HS-27A (cell line): ENCODE measurements around the gene POLK.
"Not testable (repeated sequence)": the region's sequence is repeated elsewhere in the genome, so short reads cannot be mapped to it uniquely, and the experiment has no call there.

Experiments
- DNase-seq: peaks from one replicate; pipeline ENCODE4 v3.0.0-alpha.2; 2012; ENCODE audit warnings: low read depth, missing footprints

The POLK gene

GRCh38 chr5:75551471-75551870, 39.8 kb downstream of the POLK start:
- DNase-seq: peak; percentile 24

GRCh38 chr5:75552764-75553163, 41.1 kb downstream of the POLK start:
- DNase-seq: no peak

- no peak for DNase-seq
These were observed 41.7 kb downstream of the POLK start for GRCh38 chr5:75553358-75553757.

- no peak for DNase-seq
These were observed 46.5 kb downstream of the POLK start for GRCh38 chr5:75558221-75558620.

GRCh38 chr5:75558981-75559632, 47.4 kb downstream of the POLK start:
- no peak for DNase-seq

GRCh38 chr5:75560655-75561054, 49.0 kb downstream of the POLK start:
- DNase-seq: not testable (repeated sequence)

GRCh38 chr5:75565991-75566709, 54.5 kb downstream of the POLK start:
- not testable (repeated sequence) for DNase-seq

- peak; percentile 66 for DNase-seq
These were observed 55.1 kb downstream of the POLK start for GRCh38 chr5:75566710-75567309.

GRCh38 chr5:75567710-75568109, 56.0 kb downstream of the POLK start:
- DNase-seq: no peak

- DNase-seq: no peak
These were observed 56.5 kb downstream of the POLK start for GRCh38 chr5:75568202-75568601.

- no peak for DNase-seq
These were observed 59.9 kb downstream of the POLK start for GRCh38 chr5:75571547-75571946.

- no peak for DNase-seq
These were observed 63.1 kb downstream of the POLK start for GRCh38 chr5:75574791-75575190.

GRCh38 chr5:75578280-75578679, 66.6 kb downstream of the POLK start:
- not testable (repeated sequence) for DNase-seq

- no peak for DNase-seq
These were observed 73.0 kb downstream of the POLK start for GRCh38 chr5:75584641-75585040.

- DNase-seq: no peak
These were observed 77.0 kb downstream of the POLK start for GRCh38 chr5:75588666-75589065.

- no peak for DNase-seq
These were observed 88.8 kb downstream of the POLK start for GRCh38 chr5:75600535-75600934.

GRCh38 chr5:75601567-75601966, 89.9 kb downstream of the POLK start:
- DNase-seq: no peak

GRCh38 chr5:75601996-75602395, 90.3 kb downstream of the POLK start:
- DNase-seq: no peak

GRCh38 chr5:75603371-75603770, 91.7 kb downstream of the POLK start:
- DNase-seq: no peak

GRCh38 chr5:75603821-75604220, 92.1 kb downstream of the POLK start:
- DNase-seq: no peak

- not testable (repeated sequence) for DNase-seq
These were observed 95.7 kb downstream of the POLK start for GRCh38 chr5:75607341-75607740.

GRCh38 chr5:75608870-75609269, 97.2 kb downstream of the POLK start:
- DNase-seq: no peak

- DNase-seq: no peak
These were observed 98.5 kb downstream of the POLK start for GRCh38 chr5:75610201-75610600.
